Neural progenitor cell (in vitro differentiated cells): ENCODE measurements around the gene SNTA1. TPM values are rescaled to one million over a fixed set of nuclear protein-coding genes. Genes with fewer than 3 reads are reported as not detected.
A peak's percentile ranks its signal among the peaks of the same experiment; 100 is the strongest.

Experiments
- DNase-seq: peaks from one replicate; pipeline ENCODE4 v3.0.0-alpha.2; 2016; ENCODE audit warnings: low spot score
- H2AFZ ChIP-seq: fragments of 200-600 bp; sonication (generic); replicated peaks from 2 replicates; pipeline ENCODE4 v1.6.1; 2016; ENCODE audit warnings: antibody characterized with exemption
- H3F3A ChIP-seq: fragments of 200-600 bp; sonication (generic); 2 replicates; pipeline ENCODE4 v1.6.1; 2016; ENCODE audit warnings: antibody characterized with exemption, low read depth
- H3K27ac ChIP-seq: fragments of 200-600 bp; sonication (generic); 2 replicates; pipeline ENCODE4 v1.5.1; 2016; ENCODE audit warnings: mild to moderate bottlenecking
- H3K27me3 ChIP-seq: fragments of 200-600 bp; sonication (generic); 2 replicates; pipeline ENCODE4 v1.6.1; 2016; ENCODE audit warnings: mild to moderate bottlenecking, moderate library complexity
- H3K36me3 ChIP-seq: fragments of 200-600 bp; sonication (generic); 2 replicates; pipeline ENCODE4 v1.5.1; 2016
- H3K4me1 ChIP-seq: fragments of 200-600 bp; sonication (generic); 2 replicates; pipeline ENCODE4 v1.6.1; 2016; ENCODE audit warnings: mixed run types
- H3K4me2 ChIP-seq: fragments of 200-600 bp; sonication (generic); 2 replicates; pipeline ENCODE4 v1.6.1; 2016
- H3K4me3 ChIP-seq: fragments of 200-600 bp; sonication (generic); 2 replicates; pipeline ENCODE4 v1.5.1; 2016
- H3K79me2 ChIP-seq: fragments of 200-600 bp; sonication (generic); 2 replicates; pipeline ENCODE4 v1.6.1; 2016; ENCODE audit warnings: low read depth
- H3K9ac ChIP-seq: fragments of 200-600 bp; sonication (generic); 2 replicates; pipeline ENCODE4 v1.6.1; 2016
- H3K9me3 ChIP-seq: fragments of 200-600 bp; sonication (generic); 2 replicates; pipeline ENCODE4 v1.5.1; 2016; ENCODE audit warnings: low read depth
- H4K20me1 ChIP-seq: fragments of 200-600 bp; sonication (generic); 2 replicates; pipeline ENCODE4 v1.6.1; 2016; ENCODE audit warnings: low read depth
- H3K27ac Mint-ChIP-seq: 3 replicates; pipeline ENCODE4 v1.8.0; 2021; ENCODE audit warnings: mixed read lengths
- H3K27me3 Mint-ChIP-seq: 2 replicates; pipeline ENCODE4 v1.8.0; 2022; ENCODE audit warnings: low read depth, mild to moderate bottlenecking, inconsistent platforms, moderate library complexity, mixed read lengths; ENCODE audit not compliant: insufficient read depth
- H3K36me3 Mint-ChIP-seq: 3 replicates; pipeline ENCODE4 v1.8.0; 2021; ENCODE audit warnings: mixed read lengths
- H3K4me1 Mint-ChIP-seq: 3 replicates; pipeline ENCODE4 v1.8.0; 2021; ENCODE audit warnings: mixed read lengths
- H3K4me3 Mint-ChIP-seq: 3 replicates; pipeline ENCODE4 v1.8.0; 2021; ENCODE audit warnings: mild to moderate bottlenecking, moderate library complexity, mixed read lengths
- H3K9me3 Mint-ChIP-seq: 3 replicates; pipeline ENCODE4 v1.8.0; 2020; ENCODE audit warnings: mixed read lengths
- EZH2 ChIP-seq: fragments of 200-600 bp; sonication (generic); IDR thresholded peaks from 2 replicates; pipeline ENCODE4 v1.6.1; 2017; ENCODE audit warnings: antibody characterized with exemption, mild to moderate bottlenecking, moderate library complexity
- EZH2phosphoT487 ChIP-seq: fragments of 200-600 bp; sonication (generic); IDR thresholded peaks from 2 replicates; pipeline ENCODE4 v1.6.1; 2017; ENCODE audit warnings: antibody characterized with exemption
- total RNA-seq: library from RNA; depleted of rRNA; stranded (reverse); fragments of >200 nt; gene quantifications from 2 replicates; pipeline ENCODE4 v1.2.3, GENCODE V29; 2015; ENCODE audit warnings: low replicate concordance
- TF ChIP-seq, protein P1 (sequence below): fragments of 200-600 bp; sonication (generic); IDR thresholded peaks from 2 replicates; pipeline ENCODE4 v1.5.1; 2017; ENCODE audit warnings: antibody characterized with exemption, mild to moderate bottlenecking

The SNTA1 gene
- total RNA-seq, 1 donor from 2014 or later, result 6.3 TPM

DNA sequence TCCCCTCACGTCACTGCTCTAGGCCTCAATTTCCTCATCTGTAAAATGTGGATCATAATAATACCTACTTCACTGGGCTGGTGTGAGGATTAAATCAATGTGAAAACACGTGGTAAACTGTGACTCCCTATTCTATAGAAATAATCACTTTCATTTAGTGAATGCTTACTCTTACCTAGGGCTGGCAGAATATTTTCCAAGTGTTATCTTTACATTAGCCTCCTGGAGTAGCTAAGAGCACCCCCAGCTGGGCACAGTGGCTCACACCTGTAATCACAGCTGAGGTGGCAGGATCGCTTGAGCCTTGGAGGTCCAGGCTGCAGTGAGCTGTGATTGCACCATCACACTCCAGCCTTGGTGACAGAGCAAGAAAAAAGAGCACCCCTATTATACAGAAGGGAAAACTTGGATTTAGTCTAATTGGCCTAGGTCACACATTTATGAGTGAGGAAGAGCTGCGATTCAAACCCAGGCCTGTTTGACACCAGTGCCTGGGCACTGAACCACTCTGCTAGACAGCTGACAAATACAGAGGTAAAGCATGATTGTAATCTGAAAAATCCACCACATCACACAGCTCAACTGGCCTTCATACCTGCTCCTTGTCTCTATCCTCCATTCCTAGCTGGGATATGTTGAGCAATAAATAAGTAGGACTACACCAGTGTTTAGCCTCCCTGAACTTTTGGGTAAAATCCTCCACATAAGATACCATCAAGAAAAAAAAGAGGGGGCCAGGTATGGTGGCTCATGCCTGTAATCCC, 1.4 kb upstream of the SNTA1 start:
- H2AFZ ChIP-seq, result no peak overlapping the region
- H3K27ac ChIP-seq, result no peak overlapping the region
- Mint-ChIP-seq H3K4me1 (peaks cover 31% of the 10 kb centered on the region), H3K9me3 (peaks cover 2% of the 10 kb centered on the region), H3K4me3 (peak overlapping the region; percentile 88), H3K36me3 (peaks cover 1% of the 10 kb centered on the region), H3K27ac (no peak overlapping the region), H3K27me3 (peaks cover 16% of the 10 kb centered on the region)
- TF ChIP-seq, protein P1, sequence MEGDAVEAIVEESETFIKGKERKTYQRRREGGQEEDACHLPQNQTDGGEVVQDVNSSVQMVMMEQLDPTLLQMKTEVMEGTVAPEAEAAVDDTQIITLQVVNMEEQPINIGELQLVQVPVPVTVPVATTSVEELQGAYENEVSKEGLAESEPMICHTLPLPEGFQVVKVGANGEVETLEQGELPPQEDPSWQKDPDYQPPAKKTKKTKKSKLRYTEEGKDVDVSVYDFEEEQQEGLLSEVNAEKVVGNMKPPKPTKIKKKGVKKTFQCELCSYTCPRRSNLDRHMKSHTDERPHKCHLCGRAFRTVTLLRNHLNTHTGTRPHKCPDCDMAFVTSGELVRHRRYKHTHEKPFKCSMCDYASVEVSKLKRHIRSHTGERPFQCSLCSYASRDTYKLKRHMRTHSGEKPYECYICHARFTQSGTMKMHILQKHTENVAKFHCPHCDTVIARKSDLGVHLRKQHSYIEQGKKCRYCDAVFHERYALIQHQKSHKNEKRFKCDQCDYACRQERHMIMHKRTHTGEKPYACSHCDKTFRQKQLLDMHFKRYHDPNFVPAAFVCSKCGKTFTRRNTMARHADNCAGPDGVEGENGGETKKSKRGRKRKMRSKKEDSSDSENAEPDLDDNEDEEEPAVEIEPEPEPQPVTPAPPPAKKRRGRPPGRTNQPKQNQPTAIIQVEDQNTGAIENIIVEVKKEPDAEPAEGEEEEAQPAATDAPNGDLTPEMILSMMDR, result no peak
- TF ChIP-seq EZH2, result no peak
- no peak for TF ChIP-seq EZH2phosphoT487
- peak overlapping the region; percentile 79 for H3K4me2 ChIP-seq
- H3K9ac ChIP-seq, result no peak overlapping the region
- no peak for DNase-seq
- H3F3A ChIP-seq, result peaks cover 27% of the 10 kb centered on the region
- H3K4me1 ChIP-seq, result peaks cover 16% of the 10 kb centered on the region
- peaks cover 5% of the 10 kb centered on the region for H4K20me1 ChIP-seq
- H3K4me3 ChIP-seq, result peak overlapping the region; percentile 79
- H3K27me3 ChIP-seq, result peaks cover 26% of the 10 kb centered on the region
- no peaks in the 10 kb centered on the region for H3K9me3 ChIP-seq
- H3K79me2 ChIP-seq, result no peaks in the 10 kb centered on the region
- no peaks in the 10 kb centered on the region for H3K36me3 ChIP-seq

GRCh38 chr20:33443006-33443511, 504 bp downstream of the SNTA1 start:
- H3K9ac ChIP-seq, result no peak overlapping the region
- Mint-ChIP-seq H3K27ac (peak overlapping the region; percentile 69), H3K36me3 (no peaks in the 10 kb centered on the region), H3K4me1 (peaks cover 31% of the 10 kb centered on the region), H3K4me3 (peak overlapping the region; percentile 87), H3K27me3 (peaks cover 11% of the 10 kb centered on the region), H3K9me3 (no peaks in the 10 kb centered on the region)
- no peak for DNase-seq
- H3F3A ChIP-seq, result peaks cover 27% of the 10 kb centered on the region
- H3K4me1 ChIP-seq, result peaks cover 16% of the 10 kb centered on the region
- H3K36me3 ChIP-seq, result no peaks in the 10 kb centered on the region
- H4K20me1 ChIP-seq, result peaks cover 5% of the 10 kb centered on the region
- H3K4me3 ChIP-seq, result peak overlapping the region; percentile 79
- no peaks in the 10 kb centered on the region for H3K9me3 ChIP-seq
- H2AFZ ChIP-seq, result peak overlapping the region; percentile 66
- peak overlapping the region; percentile 79 for H3K4me2 ChIP-seq
- TF ChIP-seq EZH2, result peak; percentile 69
- TF ChIP-seq, protein P1, result no peak
- no peak overlapping the region for H3K27ac ChIP-seq
- H3K27me3 ChIP-seq, result peaks cover 26% of the 10 kb centered on the region
- H3K79me2 ChIP-seq, result no peaks in the 10 kb centered on the region

- H3K79me2 ChIP-seq, result no peaks in the 10 kb centered on the region
- peaks cover 5% of the 10 kb centered on the region for H4K20me1 ChIP-seq
- Mint-ChIP-seq H3K4me1 (peaks cover 31% of the 10 kb centered on the region), H3K4me3 (peak overlapping the region; percentile 87), H3K27me3 (peaks cover 11% of the 10 kb centered on the region), H3K36me3 (no peaks in the 10 kb centered on the region), H3K27ac (no peak overlapping the region), H3K9me3 (no peaks in the 10 kb centered on the region)
- no peaks in the 10 kb centered on the region for H3K9me3 ChIP-seq
- peak overlapping the region; percentile 79 for H3K4me3 ChIP-seq
- H3K4me2 ChIP-seq, result peak overlapping the region; percentile 79
- no peak overlapping the region for H3K9ac ChIP-seq
- no peak for DNase-seq
- H3K27ac ChIP-seq, result no peak overlapping the region
- no peak overlapping the region for H2AFZ ChIP-seq
- TF ChIP-seq EZH2phosphoT487 (no peak), EZH2 (no peak)
- TF ChIP-seq, protein P1, result no peak
- H3K36me3 ChIP-seq, result no peaks in the 10 kb centered on the region
- H3K27me3 ChIP-seq, result peaks cover 26% of the 10 kb centered on the region
- H3K4me1 ChIP-seq, result peaks cover 16% of the 10 kb centered on the region
- H3F3A ChIP-seq, result peaks cover 27% of the 10 kb centered on the region
Observed at GRCh38 chr20:33442136-33443005, 1.2 kb downstream of the SNTA1 start.
